Activated CD4-positive, alpha-beta T cell treated with anti-CD3 and anti-CD28 coated beads for 4 hours (primary cell): ENCODE results near the gene RNF130.
A peak's percentile ranks its signal among the peaks of the same experiment; 100 is the strongest.

Source experiments
- DNase-seq, 2 donors: peaks; one replicate each; pipeline ENCODE4 v3.0.0-alpha.2; 2020

RNF130 gene

GRCh38 chr5:180084638-180085561 is 13.3 kb upstream of the RNF130 start:
- DNase-seq, result no peak

GRCh38 chr5:180083529-180084060 is 12.0 kb upstream of the RNF130 start:
- DNase-seq, result no peak

DNA sequence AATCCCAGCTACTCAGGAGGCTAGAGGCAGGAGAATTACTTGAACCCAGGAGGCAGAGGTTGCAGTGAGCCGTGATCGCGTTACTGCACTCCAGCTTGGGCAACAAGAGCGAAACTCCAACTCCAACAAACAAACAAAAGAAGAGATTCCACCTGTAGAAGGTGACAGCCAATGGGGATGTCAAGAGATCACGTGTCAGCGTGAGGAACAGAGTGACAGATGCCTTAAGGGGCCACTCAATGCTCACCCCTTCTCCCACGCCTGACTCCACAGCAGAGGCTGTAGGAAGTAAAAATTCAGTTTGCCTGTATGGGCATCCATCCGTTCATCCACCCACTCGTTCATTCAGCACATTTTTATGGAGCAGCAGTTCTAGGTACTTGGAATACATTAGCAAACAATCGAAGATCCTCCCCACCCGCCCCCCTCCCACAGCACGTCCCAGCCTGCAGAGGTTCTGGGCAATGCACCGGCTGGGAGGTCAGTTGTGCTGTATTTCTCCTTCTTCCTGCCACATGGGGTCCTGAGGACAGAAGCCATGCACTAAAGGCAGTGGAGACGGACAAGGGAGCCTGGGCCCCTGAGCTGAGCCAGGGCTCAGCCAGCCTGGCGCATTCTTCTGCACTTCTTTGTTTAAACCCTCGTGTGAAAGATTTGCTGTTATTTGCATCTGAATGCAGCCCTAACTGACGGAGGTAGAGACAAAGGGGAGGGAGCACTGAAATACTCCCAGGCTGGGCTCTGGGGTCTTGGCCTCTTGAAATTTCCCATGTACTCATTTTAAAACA is 11.3 kb upstream of the RNF130 start:
- no peak for DNase-seq

DNA sequence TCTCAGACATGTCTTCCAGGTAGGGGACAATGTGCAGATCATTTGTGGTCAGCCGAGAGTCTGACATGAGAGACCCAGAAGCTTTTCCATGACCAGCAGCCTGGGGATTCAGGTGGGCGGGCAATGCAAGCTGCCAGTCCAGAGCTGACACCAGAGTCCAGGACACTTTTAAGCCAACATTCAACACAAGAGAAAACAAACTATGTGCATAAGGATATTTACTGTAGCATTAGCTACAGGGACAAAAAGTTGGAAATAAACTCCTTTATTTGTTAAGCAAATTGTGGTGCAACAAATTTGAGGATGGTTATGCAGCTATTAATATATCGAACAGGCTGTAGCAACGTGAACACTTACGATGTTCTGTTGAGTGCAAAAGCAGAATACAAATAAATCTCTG is 9.9 kb upstream of the RNF130 start:
- no peak for DNase-seq

DNA sequence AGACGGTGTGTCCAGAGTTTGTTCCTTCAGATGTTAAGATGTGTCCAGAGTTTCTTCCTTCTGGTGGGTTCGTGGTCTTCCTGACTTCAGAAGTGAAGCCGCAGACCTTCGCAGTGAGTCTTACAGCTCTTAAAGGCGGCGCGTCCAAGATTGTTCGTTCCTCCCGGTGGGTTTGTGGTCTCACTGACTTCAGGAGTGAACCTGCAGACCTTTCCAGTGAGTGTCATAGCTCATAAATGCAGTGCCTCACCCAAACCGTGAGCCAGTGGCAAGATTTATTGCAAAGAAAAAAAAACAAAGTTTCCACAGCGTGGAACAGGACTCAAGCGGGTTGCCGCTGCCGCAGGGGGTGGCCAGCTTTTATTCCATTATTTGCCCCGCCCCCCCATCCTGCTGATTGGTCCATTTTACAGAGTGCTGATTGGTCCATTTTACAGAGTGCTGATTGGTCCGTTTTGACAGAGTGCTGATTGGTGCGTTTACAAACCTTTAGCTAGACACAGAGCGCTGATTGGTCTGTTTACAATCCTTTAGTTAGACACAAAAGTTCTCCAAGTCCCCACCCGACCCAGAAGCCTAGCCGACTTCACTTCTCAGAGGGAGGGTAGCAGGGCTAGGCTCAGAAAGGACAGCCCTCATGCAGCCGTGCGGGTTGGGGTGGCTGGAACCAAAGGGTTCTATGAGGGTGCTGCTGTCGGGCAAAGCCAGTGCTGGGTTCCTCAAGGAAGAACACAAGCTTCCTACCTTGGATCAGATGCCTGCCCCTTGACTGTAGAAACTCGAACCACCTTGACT is 9.1 kb upstream of the RNF130 start:
- DNase-seq, result peak; percentile 49 to 56

GRCh38 chr5:180079702-180080466 is 8.3 kb upstream of the RNF130 start:
- DNase-seq, result no peak

GRCh38 chr5:180078348-180078747 is 6.8 kb upstream of the RNF130 start:
- no peak for DNase-seq

DNA sequence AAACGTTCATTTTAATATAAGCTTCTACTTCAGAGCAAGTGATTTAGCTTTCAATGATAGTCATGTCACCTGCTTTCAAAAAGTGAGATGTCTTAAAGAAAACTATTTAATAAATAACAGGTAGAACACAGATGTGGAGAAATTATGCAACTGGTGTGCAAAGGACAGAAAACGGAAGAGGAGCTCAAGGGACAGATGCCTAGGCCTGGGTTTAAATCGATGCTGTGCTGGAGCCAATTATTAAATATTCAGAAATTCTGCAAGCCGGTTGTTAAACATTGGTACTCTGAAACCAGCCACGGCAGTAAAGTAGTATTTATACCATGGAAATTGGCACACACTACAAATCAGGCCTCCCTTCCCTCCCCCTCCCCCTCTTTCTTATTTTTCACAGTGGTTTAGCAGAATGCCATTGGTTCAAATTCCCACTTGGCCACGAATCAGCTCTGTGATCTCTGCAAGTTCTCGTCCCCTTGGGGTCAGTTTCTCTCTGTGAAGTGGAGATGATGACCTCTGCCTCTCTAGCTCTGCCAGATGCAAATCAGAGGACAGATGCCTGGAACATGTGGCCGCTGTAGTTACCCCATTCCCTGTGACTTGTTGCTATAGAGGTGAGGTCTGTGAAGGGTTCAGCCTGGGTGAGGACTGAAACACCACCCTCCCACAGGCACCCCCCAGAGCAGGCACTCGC is 6.2 kb upstream of the RNF130 start:
- DNase-seq, result no peak

- no peak for DNase-seq
These were observed 4.1 kb upstream of the RNF130 start for GRCh38 chr5:180075703-180076102.

GRCh38 chr5:180074462-180074861 is 2.9 kb upstream of the RNF130 start:
- DNase-seq, result no peak

- peak in 1 of 2 donors; percentile 14 for DNase-seq
These were observed 997 bp upstream of the RNF130 start for GRCh38 chr5:180072556-180072955.

DNA sequence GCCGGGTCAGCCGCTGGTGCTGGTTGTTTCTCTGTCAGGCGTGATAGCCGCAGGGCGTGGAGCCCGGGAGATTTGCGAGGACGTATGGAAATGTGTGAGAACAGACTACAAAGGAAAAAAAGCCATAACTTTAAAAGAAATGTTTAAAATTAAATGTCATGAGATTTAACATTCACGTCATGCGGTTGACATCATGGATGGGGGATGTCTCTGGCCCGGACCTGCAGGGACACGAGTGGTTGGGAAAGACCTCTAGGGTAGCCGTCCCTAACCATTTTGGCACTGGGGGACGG is 643 bp upstream of the RNF130 start:
- DNase-seq, result no peak

GRCh38 chr5:180070756-180071530 is 616 bp downstream of the RNF130 start:
- DNase-seq, result peak in 1 of 2 donors; percentile 9

GRCh38 chr5:180069589-180070247 is 1.8 kb downstream of the RNF130 start:
- DNase-seq, result no peak

DNA sequence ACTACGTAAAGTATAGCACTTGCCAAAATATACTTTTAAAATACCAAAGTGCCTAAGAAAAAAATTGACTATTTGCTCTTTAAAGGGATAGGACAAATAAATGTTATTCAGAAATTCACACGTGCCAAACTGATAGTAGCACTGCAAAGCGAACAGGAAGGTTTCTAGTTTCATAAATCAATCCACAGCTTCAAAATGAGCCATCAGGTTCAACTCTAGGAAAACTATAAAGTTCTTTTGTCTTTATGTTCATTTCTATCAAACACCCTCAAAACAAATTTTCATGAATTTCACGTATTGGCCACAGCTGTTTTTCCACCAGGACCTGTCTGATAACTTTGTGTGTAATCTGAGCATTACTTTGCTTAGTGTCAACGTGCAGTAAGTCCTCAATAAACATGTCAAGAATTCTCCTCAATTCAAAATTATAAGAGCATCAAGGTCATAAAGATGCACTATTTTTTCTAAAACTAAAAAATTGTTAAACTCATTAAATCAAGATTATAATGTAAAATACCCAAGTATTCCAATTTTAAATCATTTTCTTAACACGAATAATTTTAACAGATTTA is 3.0 kb downstream of the RNF130 start:
- no peak for DNase-seq

- no peak for DNase-seq
These were observed 3.6 kb downstream of the RNF130 start for GRCh38 chr5:180067986-180068385.

GRCh38 chr5:180060192-180060591 is 11.4 kb downstream of the RNF130 start:
- DNase-seq, result no peak

DNA sequence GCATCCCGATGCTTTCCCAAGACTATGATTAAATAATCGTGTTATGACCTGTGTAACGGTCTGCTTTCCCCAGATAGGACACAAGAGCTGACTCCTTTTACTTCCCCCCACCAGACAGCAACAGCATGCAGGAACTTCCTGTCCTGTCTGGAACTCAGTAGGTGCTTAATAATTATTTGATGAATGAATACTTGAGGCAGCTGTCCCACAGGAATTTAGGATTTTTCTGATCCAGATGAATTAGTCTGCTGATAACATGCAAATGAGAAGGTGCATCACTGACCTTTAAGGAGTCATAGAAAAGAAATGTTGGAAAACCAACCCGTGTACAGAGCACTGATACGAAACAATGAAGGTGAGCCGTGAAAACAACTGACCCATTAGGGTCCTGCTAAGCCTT is 12.2 kb downstream of the RNF130 start:
- no peak for DNase-seq

GRCh38 chr5:180056153-180056552 is 15.4 kb downstream of the RNF130 start:
- no peak for DNase-seq

- no peak for DNase-seq
These were observed 17.3 kb downstream of the RNF130 start for GRCh38 chr5:180054226-180054625.
